Esophagus squamous epithelium (tissue), 4 donors: ENCODE data around the gene COL26A1.

ENCODE experiments used
- POLR2A ChIP-seq, 4 donors: fragments of 450-650 bp; IDR thresholded peaks; one replicate each; pipeline ENCODE4 v1.6.1; 2017; ENCODE audit warnings: antibody characterized with exemption in 4 of 4, mild to moderate bottlenecking in 4 of 4, moderate library complexity in 3 of 4
- TF ChIP-seq, protein P1 (sequence below), 6 experiments: fragments of 450-650 bp in 4 of 6; fragments of 200-600 bp in 2 of 6; sonication (generic) in 2 of 6; IDR thresholded peaks; one replicate each; pipeline ENCODE4 v1.5.1; 2016 to 2019; ENCODE audit warnings: antibody characterized with exemption in 6 of 6, mild to moderate bottlenecking in 4 of 6, moderate library complexity in 4 of 6

DNA sequence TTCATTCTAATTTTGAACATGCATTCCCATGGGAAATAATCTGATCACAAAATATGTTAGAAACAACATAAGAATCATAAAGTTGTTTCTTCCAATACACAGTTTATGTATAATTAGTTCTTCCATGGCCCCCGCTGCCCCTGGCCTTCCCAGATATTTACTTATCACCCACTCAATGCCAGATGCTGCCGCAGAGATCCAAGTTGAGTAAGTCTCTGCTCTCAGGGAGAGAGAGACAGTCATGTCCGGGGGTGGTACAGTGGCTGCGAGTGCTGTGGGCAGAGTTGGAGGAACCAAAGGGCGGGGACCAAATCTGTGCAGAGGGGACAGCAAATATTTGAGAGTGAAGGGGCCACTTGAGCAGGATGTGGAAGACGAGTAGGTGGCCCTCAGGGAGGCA, 37.1 kb downstream of the COL26A1 start:
- TF ChIP-seq, protein P1, sequence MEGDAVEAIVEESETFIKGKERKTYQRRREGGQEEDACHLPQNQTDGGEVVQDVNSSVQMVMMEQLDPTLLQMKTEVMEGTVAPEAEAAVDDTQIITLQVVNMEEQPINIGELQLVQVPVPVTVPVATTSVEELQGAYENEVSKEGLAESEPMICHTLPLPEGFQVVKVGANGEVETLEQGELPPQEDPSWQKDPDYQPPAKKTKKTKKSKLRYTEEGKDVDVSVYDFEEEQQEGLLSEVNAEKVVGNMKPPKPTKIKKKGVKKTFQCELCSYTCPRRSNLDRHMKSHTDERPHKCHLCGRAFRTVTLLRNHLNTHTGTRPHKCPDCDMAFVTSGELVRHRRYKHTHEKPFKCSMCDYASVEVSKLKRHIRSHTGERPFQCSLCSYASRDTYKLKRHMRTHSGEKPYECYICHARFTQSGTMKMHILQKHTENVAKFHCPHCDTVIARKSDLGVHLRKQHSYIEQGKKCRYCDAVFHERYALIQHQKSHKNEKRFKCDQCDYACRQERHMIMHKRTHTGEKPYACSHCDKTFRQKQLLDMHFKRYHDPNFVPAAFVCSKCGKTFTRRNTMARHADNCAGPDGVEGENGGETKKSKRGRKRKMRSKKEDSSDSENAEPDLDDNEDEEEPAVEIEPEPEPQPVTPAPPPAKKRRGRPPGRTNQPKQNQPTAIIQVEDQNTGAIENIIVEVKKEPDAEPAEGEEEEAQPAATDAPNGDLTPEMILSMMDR (IDR thresholded peaks at IDR 0.05): no peak
- TF ChIP-seq POLR2A (IDR thresholded peaks at IDR 0.05): no peak
